ENCODE results near the gene SPATC1L.

SPATC1L gene

DNA sequence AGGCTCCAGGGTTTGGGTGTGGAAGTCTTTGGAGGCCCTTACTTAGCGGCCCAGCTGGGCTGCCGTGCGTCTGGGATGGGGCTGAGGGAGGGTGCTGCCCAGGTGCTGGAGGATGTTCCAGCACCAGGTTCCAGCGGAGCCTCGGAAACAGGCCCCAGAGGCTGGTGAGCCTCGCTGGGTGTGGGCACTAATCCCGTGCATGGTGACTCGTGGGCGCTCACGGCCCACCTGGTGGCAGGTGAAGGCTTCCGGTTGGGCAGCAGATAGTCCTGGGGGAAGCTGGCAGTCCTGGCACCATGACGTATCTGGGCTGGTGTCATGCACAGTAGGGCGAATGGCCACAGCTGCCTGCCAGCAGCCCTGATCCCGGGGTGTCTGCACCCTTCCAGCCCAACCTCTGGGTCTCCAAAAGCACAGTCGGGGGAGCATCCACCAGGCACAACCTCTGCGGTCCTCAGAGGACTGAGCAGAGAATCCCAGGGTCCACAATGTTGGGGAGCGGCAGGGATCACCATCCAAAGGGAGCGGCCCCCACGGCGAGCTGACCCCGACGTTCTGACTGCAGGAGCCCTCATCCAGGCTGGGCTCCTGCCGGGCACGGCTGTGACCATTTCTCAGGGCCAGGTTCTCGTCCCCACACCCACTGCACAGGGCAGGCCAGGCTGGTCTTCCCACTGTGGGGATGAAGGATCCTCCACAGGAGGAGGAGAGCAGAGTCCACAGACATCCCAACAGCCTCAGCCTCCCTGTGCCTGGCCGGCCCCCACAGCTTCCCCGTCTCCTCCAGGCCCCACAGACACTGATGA, 54.2 kb downstream of the SPATC1L start:
- no peak for DNase-seq

DNA sequence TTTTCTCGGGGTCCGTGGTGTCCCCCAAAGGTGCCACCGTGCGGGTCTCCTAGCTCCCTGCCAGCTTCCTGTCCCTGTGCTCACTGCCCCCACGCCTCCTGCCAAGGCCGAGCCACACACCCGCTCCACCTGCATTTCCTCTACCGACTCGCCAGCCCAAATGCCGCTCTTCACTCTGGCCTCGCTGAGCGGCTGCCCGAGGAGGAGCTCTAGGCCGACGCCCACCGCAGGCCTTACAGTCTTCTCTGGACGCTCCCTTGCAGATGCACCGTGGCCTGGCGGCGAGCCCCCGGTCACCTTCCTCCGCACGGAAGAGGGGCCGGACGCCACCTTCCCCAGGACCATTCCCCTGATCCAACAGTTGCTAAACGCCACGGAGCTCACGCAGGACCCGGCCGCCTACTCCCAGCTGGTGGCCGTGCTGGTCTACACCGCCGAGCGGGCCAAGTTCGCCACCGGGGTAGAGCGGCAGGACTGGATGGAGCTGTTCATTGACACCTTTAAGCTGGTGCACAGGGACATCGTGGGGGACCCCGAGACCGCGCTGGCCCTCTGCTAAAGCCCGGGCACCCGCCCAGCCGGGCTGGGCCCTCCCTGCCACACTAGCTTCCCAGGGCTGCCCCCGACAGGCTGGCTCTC, 55.2 kb downstream of the SPATC1L start:
- no peak for DNase-seq

DNA sequence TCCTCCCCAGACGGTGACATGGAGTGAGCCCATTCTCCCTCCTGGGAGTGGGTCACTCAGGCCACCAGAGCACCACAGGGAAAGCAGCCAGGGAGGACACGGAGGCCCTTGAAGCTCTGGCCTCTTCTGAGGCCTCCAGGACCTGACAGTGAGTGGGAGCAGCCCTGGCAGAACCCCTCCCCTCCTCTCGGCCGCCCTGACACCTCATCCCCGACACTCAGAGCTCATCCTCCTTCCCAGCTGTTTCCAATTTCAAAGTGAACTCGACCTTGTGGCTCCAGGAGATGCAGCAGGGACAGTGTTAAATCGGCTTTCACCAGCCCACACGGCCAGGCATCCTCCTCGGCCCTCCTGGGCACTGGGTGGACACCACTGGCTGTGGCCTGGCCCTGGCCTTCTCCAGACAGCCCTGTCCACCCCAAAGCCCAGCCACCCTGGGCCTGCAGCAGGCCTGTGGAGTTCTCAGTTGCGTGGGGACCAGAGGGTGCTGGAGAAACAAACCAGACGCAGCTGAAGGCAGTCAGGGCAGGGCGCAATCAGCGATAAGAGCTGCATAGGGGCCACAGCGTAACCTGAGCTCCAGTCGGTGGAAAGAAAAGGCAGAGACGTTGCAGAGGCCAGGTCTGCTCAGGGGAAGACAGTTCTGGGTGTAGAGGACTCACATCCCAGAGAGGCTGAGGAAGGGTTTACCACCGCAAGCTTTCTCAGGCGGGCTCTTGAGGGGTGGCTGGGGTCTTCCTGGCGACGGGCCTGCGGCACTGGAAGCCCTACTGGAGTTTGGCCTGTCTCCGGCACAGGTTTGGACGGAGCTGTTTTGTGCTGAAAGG, 55.9 kb downstream of the SPATC1L start:
- DNase-seq: no peak

DNA sequence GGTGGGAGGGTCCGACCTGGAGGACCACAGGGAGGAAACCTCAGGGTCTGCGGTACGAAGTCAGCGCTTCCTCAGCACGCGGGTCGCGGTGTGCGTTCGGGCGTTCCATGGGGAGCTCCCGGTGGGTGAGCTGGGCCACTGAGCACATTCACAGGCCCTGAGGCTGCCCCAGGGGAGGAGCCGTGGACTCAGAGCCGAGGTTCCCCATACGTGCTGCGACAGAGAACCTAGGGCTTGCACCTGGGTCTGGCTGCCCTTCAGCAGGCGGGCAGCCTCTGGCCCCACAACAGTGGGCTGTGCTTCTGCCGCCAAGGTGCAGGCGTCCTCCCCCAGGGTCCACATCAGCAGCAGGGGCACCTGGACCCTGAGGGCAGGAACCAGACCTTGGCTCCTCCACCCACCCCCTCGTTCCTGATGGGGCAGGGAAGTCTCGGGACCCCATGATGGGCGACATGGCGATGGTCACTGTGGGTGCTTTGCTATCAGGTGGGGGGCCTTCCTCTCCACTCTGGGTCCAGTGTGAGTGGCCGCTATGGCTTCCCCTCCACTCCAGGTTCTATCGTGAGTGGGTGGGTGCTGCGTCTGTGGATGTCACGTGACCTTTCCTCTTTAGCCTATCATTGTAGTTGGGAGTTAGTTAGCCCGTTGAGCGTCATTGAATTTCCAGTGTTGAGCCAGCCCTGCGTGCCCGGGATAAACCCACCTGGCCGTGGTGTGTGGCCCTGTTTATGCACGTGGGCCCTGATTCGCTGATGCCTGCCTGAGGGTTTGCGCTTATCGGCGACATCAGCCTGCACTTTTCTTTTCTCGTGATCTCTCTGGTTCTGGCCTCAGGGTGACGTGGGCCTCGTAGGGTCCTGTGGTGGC, 56.8 kb downstream of the SPATC1L start:
- DNase-seq: no peak

DNA sequence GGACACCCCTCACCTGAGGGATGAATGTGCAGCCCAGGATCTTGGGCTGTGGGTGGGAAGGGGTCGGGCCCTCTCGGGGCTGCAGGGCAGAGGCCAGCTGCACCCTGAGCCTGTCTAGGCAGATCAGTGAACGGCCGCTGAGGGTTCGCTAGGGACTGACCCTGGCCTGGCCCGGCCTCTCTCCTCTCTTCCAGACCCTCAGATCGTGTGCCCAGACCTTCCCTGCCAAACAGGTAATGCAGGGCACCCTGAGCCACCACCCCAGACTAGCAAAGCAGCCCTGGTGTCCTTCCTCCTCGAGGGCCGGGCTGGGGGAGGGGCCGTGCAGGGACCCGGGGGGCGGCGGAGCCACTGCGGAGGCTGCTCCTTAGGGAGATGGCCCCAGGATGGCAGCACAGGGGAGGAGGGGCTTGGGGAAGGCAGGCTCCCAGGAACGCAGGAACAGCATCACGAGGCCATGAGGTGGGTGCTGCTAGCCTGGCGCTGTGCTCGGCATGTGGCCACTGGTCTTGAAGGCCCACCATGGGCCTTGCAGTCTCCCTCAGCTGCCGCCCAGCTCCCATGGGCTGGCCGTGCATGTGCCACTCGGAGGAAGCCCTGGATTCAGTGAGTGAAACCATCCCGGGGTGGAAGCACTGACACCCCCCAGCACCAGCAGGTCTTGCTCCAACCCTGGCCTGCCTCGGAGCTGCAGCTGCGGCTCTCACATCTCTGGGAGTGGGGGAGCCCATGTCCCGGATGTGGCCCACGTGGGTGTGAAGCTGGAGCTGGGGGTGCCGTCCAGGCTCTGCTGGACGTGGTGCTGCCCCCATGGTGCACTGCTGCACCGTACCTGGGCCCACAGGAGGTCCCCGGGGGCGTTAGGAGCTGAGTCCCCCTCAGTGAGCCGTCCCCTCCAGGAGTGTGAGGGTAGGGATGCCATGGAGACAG, 57.7 kb downstream of the SPATC1L start:
- no peak for DNase-seq

DNA sequence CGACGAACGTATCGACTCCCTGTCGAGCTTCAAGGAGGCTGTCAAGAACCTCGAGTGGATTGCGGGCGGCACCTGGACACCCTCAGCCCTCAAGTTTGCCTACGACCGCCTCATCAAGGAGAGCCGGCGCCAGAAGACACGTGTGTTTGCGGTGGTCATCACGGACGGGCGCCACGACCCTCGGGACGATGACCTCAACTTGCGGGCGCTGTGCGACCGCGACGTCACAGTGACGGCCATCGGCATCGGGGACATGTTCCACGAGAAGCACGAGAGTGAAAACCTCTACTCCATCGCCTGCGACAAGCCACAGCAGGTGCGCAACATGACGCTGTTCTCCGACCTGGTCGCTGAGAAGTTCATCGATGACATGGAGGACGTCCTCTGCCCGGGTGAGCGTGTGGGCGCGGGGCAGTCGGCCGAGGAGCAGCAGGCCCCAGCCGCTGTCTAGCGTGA, 58.4 kb downstream of the SPATC1L start:
- no peak for DNase-seq

DNA sequence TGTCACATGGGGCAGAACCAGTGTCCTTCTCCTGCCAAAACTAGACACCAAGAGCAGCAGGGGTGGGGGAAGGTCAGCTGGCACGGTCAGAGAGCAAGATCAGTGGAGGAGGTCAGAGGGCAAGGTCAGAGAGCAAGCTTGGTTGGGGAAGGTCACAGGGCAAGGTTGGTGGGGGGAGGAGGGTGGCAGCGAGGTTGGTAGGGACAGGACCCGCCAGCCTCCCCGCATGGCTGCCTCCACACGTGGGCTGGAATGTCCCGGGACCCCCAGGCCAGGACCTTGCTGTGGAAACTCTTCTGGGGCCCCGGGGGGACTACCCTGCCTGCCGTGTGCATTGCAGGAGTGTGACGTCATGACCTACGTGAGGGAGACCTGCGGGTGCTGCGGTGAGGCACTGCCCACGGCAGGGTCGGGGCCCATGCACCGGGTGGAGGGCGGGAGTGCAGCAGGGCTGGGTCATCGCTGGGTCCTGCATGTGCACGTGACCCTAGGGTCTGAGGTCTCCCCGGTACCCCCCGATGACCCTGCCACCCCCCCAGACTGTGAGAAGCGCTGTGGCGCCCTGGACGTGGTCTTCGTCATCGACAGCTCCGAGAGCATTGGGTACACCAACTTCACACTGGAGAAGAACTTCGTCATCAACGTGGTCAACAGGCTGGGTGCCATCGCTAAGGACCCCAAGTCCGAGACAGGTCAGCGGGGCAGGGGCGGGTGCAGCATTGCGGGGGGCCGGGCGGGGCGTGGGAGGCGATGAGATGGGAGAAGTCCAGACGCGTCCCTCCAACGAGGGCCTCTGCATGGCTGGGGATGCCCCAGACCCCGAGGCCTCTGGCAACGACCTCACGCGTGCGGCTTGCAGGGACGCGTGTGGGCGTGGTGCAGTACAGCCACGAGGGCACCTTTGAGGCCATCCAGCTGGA, 59.1 kb downstream of the SPATC1L start:
- no peak for DNase-seq

DNA sequence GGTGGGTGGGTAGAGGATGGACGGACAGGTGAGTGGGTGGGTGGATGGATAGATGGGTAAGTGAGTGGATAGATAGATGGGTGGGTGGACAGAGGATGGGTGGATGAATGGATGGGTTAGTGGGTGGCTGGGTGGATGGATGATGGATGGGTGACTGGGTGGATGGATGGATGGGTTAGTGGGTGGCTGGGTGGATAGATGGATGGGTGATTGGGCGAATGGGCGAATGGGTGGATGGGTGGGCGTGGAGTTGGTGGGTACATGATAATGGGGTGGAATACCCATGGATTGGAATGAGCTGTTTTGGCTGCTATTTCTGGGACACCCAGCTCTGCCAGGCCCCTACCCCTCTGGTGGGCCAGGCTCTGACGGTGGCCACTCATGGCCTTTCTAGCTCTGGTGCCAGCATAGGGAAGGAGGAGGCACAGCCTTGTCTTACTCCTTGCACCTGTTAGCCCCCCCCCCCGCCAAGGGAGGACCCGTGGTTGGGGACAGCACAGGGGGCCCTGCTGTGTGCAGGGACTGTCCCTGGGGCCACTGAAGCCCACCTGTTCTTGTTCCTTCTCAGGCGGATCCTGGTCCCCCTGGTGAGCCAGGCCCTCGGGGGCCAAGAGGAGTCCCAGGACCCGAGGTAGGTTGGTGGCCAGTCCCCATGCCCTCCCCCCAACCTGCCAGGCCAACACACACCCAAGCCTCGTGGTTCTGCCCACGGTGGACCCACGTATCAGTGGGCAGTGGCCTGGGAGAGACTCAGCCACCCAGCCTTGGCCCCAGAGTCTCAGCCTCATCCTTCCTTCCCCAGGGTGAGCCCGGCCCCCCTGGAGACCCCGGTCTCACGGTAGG, 60.0 kb downstream of the SPATC1L start:
- DNase-seq: no peak

DNA sequence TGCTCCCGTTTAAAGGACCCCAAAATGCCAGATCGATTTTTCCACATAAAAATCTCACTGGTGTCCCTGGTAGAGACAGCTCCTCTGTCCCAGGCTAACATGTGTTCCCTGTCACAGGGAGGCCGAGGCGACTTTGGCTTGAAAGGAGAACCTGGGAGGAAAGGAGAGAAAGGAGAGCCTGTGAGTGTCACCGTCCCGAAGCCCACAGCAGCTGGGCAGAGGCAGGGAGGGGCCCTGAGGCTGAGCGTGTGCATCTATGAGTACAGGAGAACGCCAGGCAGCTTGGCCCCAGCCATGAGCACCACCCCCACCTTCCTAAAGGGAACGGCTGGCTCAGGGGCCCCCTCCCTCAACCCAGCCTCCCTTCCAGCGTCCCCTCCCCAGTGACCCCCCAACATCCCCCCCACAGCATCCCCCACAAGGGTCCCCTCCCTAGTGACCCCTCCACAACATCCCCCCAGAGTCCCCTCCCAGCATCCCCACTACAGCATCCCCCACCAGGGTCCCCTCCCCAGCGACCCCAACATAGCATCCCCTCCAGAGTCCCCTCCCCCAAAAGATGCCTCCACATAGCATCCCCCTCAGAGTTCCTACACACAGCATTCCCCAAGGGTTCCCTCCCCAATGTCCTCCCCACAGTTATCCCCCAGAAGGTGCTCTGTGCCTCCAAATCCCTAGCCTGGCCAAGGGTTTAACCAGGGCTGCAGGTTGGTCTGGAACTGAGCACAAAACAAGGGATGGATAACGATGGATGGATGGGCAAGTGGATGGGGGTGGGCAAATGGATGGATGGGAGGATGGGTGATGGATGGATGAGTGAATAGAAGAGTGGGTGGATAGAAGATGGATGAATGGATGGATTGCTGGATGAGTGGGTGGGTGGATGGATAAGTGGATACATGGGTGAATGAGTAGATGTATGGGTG, 61.2 kb downstream of the SPATC1L start:
- DNase-seq: no peak

DNA sequence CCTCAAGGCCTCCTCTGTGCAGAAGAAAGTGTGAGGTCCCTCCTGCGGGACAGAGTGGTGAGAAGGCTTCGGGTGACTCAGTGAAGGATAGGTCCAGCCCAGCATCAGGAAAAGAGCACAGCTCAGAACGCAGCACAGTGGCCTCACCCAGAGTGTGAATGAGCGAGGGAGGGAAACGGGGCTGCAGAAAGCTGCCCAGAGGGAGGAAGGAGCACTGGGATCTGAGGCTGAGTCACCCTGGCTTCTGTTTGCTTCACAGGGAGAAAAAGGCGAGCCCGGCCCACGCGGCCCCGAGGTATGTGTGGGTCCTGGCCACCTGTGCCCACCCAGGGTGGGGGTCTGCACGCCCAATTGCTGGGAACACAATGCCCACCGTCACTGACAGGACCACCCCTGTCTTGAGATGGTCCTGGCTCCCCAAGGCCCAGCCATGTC, 62.0 kb downstream of the SPATC1L start:
- no peak for DNase-seq

DNA sequence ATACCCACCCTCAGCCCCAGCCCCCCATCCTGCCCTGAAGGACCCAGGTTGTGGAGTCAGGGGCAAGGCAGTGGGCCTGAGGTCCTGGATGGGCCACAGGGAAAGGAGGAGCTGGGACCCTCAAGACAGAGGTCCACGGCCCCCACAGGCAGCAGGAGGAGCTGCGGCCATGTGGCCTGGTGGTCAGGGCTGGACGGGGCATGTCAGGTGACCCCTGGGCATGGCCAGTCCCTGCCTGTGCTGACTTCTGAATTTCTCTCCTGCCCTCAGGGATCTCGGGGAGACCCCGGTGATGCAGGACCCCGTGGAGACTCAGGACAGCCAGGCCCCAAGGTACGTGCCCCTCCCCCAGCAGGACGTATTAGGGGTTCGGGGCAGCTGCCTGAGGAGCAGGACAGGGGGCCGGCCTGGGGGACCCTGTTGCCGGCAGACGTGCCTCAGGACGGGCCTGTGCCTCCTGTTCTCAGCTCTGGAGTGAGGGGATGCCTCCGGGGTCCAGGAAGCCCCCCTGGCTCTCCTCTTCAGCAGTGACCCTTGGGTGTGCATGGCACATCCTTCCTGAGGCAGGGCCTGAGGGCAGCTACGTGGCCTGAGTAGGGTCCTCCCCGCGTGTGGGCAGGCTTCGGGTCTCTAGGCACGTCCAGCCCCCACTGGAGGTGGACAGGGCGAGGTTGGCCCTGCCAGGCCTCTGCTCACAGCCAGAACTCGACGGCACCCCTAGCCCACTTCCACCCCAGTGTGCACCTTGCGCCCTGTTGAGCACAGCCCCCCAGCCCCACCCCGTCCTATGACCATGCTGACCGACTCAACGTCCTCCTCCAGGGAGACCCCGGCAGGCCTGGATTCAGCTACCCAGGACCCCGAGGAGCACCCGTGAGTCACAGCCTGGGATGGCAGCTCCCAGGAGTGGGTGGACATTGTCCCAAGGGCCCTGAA, 62.7 kb downstream of the SPATC1L start:
- no peak for DNase-seq

DNA sequence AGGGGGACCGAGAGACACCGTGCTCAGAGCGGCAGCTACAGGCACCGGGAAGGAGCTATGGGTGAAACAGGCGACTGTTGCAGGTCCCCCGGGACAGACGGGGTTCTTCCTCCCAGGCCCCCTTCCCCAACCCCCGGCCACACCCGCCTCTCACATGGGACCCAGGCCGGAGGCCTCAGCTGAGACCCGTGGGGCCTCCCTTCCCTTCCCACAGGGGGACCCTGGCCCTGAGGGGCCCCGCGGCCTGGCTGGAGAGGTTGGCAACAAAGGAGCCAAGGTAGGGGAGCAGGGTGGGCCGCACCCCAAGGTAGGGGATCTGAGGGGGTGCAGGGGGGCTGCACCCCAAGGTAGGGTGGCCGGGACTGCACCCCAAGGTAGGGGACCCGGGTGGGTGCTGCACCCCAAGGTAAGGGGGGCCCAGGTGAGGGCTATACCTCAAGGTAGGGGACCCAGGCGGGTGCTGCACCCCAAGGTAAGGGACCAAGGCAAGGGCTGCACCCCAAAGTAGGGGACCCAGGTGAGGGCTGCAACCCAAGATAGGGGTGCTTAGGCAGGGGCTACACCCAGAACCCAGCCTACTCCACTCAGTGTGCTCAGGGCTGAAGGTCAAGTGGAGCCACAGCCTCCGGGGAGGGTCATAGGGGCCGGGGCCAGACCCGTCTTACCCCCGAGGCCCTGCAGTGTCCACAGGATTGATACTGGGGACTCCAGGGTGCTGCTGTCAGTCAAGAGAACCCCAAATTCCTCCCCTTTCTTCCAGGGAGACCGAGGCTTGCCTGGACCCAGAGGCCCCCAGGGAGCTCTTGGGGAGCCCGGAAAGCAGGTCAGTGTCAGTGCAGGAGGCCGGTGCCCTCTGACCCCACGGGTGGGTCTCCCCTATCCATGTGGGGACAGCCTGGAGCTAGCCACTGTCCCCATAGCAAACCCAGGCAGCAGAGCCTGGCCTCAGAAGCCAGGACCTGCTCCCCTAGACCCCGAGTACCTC, 63.7 kb downstream of the SPATC1L start:
- DNase-seq: no peak

DNA sequence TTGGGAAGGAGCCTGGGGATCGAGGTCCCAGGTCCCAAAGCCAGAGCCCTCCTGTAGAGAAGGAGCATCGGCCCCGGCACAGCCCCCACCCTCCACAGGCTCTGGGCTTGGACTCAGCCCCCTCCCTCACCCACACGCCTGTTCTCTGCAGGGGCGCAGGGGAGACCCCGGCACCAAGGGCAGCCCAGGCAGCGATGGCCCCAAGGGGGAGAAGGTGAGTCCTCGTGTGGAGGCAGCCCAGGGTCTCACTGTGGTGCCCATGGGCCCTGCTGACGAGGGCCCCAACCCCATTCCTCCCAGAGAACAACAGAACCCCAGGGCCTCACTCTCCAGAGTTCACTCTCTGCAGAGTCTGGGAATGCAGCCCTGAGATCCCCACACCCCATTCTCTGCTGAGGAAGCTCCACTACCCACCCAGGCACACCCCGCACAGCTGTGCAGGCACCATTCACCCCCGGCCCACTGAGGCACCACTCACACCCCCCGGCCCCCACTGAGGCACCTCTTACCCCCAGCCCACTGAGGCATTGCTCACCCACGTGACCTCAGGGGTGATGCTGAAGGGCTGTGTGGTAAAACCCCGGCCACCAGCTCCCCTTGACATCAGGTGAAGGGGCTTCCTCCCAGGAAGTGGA, 64.5 kb downstream of the SPATC1L start:
- DNase-seq: no peak

DNA sequence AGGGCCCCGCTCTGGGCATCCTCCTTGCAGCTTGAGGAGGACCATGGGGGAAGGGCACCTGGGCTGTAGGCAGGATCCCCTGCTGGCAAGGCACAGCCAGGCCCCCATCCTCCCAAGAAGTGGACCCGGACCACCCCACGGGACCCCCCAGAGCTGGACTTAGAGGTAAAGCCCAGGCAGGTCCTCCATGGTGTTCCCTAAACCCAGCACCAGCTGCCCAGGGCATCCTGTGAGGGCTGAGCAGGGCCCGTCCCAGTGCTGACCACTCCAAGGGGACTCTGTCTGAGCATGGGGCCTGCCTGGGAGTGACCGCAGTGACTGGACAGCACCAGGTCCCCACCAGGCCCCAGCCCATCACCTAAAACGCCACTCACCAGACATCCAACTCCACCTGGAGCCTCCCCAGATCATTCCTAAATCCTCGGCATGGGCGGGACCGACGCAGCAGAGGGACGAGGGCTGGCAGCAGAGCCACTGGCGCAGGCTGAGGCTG, 65.1 kb downstream of the SPATC1L start:
- no peak for DNase-seq

All from GF-D8 (cell line).